ENCODE results near the gene RLF.

GRCh38 chr1:40114400-40114799, 46.8 kb upstream of the RLF start:
- TF ChIP-seq MAX (IDR thresholded peaks at IDR 0.05) (no peak), TAF1 (conservative IDR thresholded peaks at IDR 0.05) (no peak), YY1 (IDR thresholded peaks at IDR 0.05) (no peak), RAD21 (IDR thresholded peaks at IDR 0.05) (no peak), GABPA (IDR thresholded peaks at IDR 0.05 in 1 of 2, conservative IDR thresholded peaks at IDR 0.05 in 1 of 2) (no peak), NR2F2 (IDR thresholded peaks at IDR 0.05) (no peak), HNF4A (conservative IDR thresholded peaks at IDR 0.05) (no peak), ATF3 (IDR thresholded peaks at IDR 0.05) (no peak), EGR1 (IDR thresholded peaks at IDR 0.05; ENCODE audit: low read depth in 2 of 2) (no peak), JUND (IDR thresholded peaks at IDR 0.05) (no peak)
- TF ChIP-seq, protein P1, sequence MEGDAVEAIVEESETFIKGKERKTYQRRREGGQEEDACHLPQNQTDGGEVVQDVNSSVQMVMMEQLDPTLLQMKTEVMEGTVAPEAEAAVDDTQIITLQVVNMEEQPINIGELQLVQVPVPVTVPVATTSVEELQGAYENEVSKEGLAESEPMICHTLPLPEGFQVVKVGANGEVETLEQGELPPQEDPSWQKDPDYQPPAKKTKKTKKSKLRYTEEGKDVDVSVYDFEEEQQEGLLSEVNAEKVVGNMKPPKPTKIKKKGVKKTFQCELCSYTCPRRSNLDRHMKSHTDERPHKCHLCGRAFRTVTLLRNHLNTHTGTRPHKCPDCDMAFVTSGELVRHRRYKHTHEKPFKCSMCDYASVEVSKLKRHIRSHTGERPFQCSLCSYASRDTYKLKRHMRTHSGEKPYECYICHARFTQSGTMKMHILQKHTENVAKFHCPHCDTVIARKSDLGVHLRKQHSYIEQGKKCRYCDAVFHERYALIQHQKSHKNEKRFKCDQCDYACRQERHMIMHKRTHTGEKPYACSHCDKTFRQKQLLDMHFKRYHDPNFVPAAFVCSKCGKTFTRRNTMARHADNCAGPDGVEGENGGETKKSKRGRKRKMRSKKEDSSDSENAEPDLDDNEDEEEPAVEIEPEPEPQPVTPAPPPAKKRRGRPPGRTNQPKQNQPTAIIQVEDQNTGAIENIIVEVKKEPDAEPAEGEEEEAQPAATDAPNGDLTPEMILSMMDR (IDR thresholded peaks at IDR 0.05; ENCODE audit: low read depth, low read length, missing input control): no peak
- TF ChIP-seq, protein P2, sequence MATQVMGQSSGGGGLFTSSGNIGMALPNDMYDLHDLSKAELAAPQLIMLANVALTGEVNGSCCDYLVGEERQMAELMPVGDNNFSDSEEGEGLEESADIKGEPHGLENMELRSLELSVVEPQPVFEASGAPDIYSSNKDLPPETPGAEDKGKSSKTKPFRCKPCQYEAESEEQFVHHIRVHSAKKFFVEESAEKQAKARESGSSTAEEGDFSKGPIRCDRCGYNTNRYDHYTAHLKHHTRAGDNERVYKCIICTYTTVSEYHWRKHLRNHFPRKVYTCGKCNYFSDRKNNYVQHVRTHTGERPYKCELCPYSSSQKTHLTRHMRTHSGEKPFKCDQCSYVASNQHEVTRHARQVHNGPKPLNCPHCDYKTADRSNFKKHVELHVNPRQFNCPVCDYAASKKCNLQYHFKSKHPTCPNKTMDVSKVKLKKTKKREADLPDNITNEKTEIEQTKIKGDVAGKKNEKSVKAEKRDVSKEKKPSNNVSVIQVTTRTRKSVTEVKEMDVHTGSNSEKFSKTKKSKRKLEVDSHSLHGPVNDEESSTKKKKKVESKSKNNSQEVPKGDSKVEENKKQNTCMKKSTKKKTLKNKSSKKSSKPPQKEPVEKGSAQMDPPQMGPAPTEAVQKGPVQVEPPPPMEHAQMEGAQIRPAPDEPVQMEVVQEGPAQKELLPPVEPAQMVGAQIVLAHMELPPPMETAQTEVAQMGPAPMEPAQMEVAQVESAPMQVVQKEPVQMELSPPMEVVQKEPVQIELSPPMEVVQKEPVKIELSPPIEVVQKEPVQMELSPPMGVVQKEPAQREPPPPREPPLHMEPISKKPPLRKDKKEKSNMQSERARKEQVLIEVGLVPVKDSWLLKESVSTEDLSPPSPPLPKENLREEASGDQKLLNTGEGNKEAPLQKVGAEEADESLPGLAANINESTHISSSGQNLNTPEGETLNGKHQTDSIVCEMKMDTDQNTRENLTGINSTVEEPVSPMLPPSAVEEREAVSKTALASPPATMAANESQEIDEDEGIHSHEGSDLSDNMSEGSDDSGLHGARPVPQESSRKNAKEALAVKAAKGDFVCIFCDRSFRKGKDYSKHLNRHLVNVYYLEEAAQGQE (IDR thresholded peaks at IDR 0.05): no peak

All from liver (tissue), 3 donors.